ENCODE data around the gene LRAT.
"Not testable (repeated sequence)": the region's sequence is repeated elsewhere in the genome, so short reads cannot be mapped to it uniquely, and the experiment has no call there.

The LRAT gene

DNA sequence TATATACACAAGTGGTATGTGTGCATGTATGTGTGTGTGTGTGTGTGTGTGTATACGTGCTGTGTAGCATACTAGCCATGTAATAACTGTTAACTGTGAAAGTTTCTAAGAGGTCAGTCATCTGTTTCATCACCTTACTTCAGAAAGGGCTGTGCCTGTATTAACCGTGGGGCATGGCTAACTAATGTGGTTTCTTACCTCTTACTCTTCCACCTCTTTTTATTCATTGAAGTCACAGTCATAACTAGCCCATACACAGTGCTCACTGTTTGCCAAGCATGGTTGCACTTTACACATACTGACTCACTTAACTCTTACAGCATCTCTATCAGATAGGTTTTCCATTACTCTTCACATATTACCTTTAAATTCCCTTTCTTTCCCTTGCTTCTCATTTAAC, 23.7 kb upstream of the LRAT start:
- H3K9me3 ChIP-seq (ENCODE audit: insufficient read depth, low read length): no peaks in the 10 kb centered on the region
- H3K36me3 ChIP-seq (ENCODE audit: low read length): no peaks in the 10 kb centered on the region
- no peak overlapping the region for H3K4me2 ChIP-seq (ENCODE audit: low read depth, low read length, poor library complexity, severe bottlenecking)
- no peak overlapping the region for H3K27ac ChIP-seq (ENCODE audit: low read depth, low read length)
- no peak overlapping the region for H3K4me3 ChIP-seq (ENCODE audit: insufficient read depth, low read length, poor library complexity, severe bottlenecking)
- no peaks in the 10 kb centered on the region for H3K27me3 ChIP-seq (ENCODE audit: low read length)
- no peak overlapping the region for H2AFZ ChIP-seq (ENCODE audit: low read depth, low read length, severe bottlenecking)
- H3F3A ChIP-seq (ENCODE audit: insufficient read depth): no peaks in the 10 kb centered on the region
- H3K79me2 ChIP-seq (ENCODE audit: insufficient read depth, low read length): no peaks in the 10 kb centered on the region
- no peaks in the 10 kb centered on the region for H3K9me2 ChIP-seq (replicated peaks; ENCODE audit: insufficient read depth, low read length)
- H3K9ac ChIP-seq (ENCODE audit: low read length): no peak overlapping the region
- no peaks in the 10 kb centered on the region for H4K20me1 ChIP-seq (ENCODE audit: low read depth, low read length)
- TF ChIP-seq, protein P1, sequence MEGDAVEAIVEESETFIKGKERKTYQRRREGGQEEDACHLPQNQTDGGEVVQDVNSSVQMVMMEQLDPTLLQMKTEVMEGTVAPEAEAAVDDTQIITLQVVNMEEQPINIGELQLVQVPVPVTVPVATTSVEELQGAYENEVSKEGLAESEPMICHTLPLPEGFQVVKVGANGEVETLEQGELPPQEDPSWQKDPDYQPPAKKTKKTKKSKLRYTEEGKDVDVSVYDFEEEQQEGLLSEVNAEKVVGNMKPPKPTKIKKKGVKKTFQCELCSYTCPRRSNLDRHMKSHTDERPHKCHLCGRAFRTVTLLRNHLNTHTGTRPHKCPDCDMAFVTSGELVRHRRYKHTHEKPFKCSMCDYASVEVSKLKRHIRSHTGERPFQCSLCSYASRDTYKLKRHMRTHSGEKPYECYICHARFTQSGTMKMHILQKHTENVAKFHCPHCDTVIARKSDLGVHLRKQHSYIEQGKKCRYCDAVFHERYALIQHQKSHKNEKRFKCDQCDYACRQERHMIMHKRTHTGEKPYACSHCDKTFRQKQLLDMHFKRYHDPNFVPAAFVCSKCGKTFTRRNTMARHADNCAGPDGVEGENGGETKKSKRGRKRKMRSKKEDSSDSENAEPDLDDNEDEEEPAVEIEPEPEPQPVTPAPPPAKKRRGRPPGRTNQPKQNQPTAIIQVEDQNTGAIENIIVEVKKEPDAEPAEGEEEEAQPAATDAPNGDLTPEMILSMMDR (IDR thresholded peaks at IDR 0.05; ENCODE audit: insufficient read depth, low read length, poor library complexity, severe bottlenecking): no peak

DNA sequence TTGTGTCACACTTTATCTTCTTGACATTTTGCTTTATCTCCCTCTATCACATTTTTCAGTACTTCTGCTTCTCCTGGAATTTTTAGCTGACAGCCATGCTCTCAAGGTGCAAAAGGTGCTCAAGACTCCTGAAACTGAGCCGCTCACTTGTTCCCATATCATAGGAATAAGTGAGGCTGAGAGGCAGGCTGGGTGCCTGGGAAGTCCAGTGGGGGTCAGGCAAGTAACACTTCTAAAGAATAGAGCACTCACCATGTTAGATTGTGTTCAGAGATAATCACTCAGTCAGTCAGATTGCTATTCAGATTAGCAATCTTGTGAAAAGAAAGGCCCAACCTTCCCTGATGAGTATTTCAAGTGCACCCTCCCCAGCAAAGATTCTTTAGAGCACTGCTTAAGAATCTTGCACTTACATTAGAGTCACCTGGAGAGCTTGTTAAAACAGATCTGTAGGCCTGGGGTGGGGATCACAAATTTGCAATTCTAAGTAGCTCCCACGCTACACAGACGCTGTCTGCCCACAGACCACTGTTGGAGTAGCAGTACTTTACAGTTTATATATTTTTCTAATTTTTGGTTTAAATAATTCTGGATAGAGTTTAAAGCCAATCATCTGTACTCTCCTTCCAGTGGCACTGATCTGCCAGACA, 23.1 kb upstream of the LRAT start:
- Histone ChIP-seq H3K4me3 (ENCODE audit: insufficient read depth, low read length, poor library complexity, severe bottlenecking) (no peak overlapping the region), H3K9me2 (replicated peaks; ENCODE audit: insufficient read depth, low read length) (no peaks in the 10 kb centered on the region), H3K36me3 (ENCODE audit: low read length) (no peaks in the 10 kb centered on the region), H3K27ac (ENCODE audit: low read depth, low read length) (no peak overlapping the region), H3F3A (ENCODE audit: insufficient read depth) (no peaks in the 10 kb centered on the region), H4K20me1 (ENCODE audit: low read depth, low read length) (no peaks in the 10 kb centered on the region), H2AFZ (ENCODE audit: low read depth, low read length, severe bottlenecking) (no peak overlapping the region), H3K9ac (ENCODE audit: low read length) (no peak overlapping the region), H3K4me2 (ENCODE audit: low read depth, low read length, poor library complexity, severe bottlenecking) (no peak overlapping the region), H3K9me3 (ENCODE audit: insufficient read depth, low read length) (no peaks in the 10 kb centered on the region), H3K27me3 (ENCODE audit: low read length) (no peaks in the 10 kb centered on the region), H3K79me2 (ENCODE audit: insufficient read depth, low read length) (no peaks in the 10 kb centered on the region)
- TF ChIP-seq, protein P1 (IDR thresholded peaks at IDR 0.05; ENCODE audit: insufficient read depth, low read length, poor library complexity, severe bottlenecking): no peak
- no peak for TF ChIP-seq EZH2phosphoT487 (conservative IDR thresholded peaks at IDR 0.05; ENCODE audit: low read length)

DNA sequence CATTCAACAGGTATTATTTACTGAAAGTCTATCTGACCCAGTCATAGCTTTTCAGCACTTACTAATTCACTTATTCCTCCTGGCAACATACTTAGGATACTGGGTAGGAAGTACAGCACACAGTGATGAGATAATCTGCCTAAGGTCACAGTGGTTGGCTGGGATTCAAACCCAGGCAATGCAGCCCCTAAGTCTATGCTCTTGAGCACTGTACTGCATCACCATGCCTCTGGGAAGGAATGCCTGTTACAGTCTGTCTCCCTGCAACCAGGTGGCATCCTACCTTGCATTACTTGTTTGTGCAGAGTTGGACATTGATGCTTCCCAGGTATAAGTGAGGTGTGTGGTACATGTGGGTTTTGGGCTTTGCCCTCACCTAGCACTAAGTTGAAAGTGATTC, 21.5 kb upstream of the LRAT start:
- Histone ChIP-seq H3K27me3 (ENCODE audit: low read length) (no peaks in the 10 kb centered on the region), H2AFZ (ENCODE audit: low read depth, low read length, severe bottlenecking) (no peak overlapping the region), H3K4me2 (ENCODE audit: low read depth, low read length, poor library complexity, severe bottlenecking) (no peak overlapping the region), H3F3A (ENCODE audit: insufficient read depth) (no peaks in the 10 kb centered on the region), H3K36me3 (ENCODE audit: low read length) (no peaks in the 10 kb centered on the region), H3K79me2 (ENCODE audit: insufficient read depth, low read length) (no peaks in the 10 kb centered on the region), H3K9me2 (replicated peaks; ENCODE audit: insufficient read depth, low read length) (no peaks in the 10 kb centered on the region), H3K9me3 (ENCODE audit: insufficient read depth, low read length) (no peaks in the 10 kb centered on the region), H3K4me3 (ENCODE audit: insufficient read depth, low read length, poor library complexity, severe bottlenecking) (no peak overlapping the region), H4K20me1 (ENCODE audit: low read depth, low read length) (no peaks in the 10 kb centered on the region), H3K9ac (ENCODE audit: low read length) (no peak overlapping the region), H3K27ac (ENCODE audit: low read depth, low read length) (no peak overlapping the region)
- no peak for TF ChIP-seq EZH2phosphoT487 (conservative IDR thresholded peaks at IDR 0.05; ENCODE audit: low read length)
- TF ChIP-seq, protein P1 (IDR thresholded peaks at IDR 0.05; ENCODE audit: insufficient read depth, low read length, poor library complexity, severe bottlenecking): no peak

DNA sequence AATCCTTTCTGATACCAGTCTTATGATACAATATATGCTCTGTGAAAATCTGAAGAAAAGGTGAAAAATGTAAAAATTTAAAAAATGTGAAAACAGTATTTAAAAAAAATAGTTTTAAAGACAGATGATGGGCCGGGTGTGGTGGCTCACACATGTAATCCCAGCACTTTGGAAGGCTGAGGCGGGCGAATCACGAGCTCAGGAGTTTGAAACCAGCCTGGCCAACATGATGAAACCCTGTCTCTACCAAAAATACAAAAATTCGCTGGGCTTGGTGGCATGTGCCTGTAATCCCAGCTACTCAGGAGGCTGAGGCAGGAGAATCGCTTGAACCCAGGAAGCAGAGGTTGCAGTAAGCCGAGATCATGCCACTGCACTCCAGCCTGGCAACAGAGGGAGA, 20.2 kb upstream of the LRAT start:
- not testable (repeated sequence) for H3K4me2 ChIP-seq (ENCODE audit: low read depth, low read length, poor library complexity, severe bottlenecking); H3K36me3 ChIP-seq (ENCODE audit: low read length); H3K79me2 ChIP-seq (ENCODE audit: insufficient read depth, low read length); H3K9me3 ChIP-seq (ENCODE audit: insufficient read depth, low read length); H3K27me3 ChIP-seq (ENCODE audit: low read length); H3K27ac ChIP-seq (ENCODE audit: low read depth, low read length); H3K9me2 ChIP-seq (replicated peaks; ENCODE audit: insufficient read depth, low read length); H2AFZ ChIP-seq (ENCODE audit: low read depth, low read length, severe bottlenecking); H3K4me3 ChIP-seq (ENCODE audit: insufficient read depth, low read length, poor library complexity, severe bottlenecking); H3F3A ChIP-seq (ENCODE audit: insufficient read depth); H3K9ac ChIP-seq (ENCODE audit: low read length); H4K20me1 ChIP-seq (ENCODE audit: low read depth, low read length)
